Measurements from ENCODE around the gene TTC23. TPM values are rescaled to one million over a fixed set of nuclear protein-coding genes. Genes with fewer than 3 reads are reported as not detected.

Gene TTC23
- total and polyA plus RNA-seq, 5 donors: 8.4 to 18.2 (median 15.5) TPM

DNA sequence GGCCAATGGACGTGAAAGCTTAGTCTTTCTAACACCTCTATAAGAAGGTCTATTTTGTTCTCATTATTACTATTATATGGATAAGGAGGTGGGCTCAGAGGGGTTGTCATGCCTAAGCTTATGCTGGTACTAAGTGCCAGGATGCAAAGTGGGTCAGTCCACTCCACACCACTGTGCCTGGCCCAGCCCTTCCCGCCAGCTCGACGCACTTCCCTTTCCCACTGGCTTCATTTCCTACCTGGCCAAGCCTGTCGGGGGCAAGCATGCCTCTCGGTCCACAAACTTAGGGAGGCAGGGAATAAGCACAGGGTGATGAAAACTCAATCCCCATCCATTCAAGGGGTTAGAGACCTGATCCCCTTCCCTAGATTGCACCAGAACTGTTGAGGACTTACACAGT, 150.4 kb downstream of the TTC23 start:
- 75% methylated on average over 6 of the region's 6 CpGs for WGBS
- ATAC-seq (no peak), DNase-seq (no peak)
- H3K27ac ChIP-seq (ENCODE audit: low read length): no peak overlapping the region
- no peaks in the 10 kb centered on the region for H3K9me3 ChIP-seq (ENCODE audit: control insufficient read depth, low read length)
- H3K4me3 ChIP-seq (ENCODE audit: low read length): no peak overlapping the region
- no peaks in the 10 kb centered on the region for H3K4me1 ChIP-seq (ENCODE audit: control insufficient read depth, insufficient read depth, low read length)
- intact Hi-C loops (cut with DNase I): no loop called here
- H3K27me3 ChIP-seq (ENCODE audit: control insufficient read depth, insufficient read depth): no peaks in the 10 kb centered on the region

DNA sequence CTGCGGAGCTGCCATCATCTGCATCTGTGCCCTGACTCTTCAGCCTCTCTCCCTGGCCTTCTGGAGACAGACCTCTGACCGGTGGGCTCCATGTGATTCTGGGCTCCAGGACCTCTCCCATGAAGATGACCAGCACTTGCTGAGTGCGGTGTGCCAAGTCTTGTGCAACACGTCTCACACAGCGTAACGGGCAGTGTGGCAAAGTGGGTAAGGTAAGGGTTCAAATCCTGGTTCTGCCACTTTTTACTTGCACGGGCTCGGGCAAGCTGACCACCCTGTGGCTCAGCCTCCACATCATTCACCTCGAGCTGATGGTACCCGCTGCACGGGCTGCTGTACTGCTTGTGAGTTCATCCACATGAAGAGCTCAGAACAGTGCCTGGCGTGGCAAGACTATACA, 151.0 kb downstream of the TTC23 start:
- Histone ChIP-seq H3K9me3 (ENCODE audit: control insufficient read depth, low read length) (no peaks in the 10 kb centered on the region), H3K27me3 (ENCODE audit: control insufficient read depth, insufficient read depth) (no peaks in the 10 kb centered on the region), H3K4me3 (ENCODE audit: low read length) (no peak overlapping the region), H3K4me1 (ENCODE audit: control insufficient read depth, insufficient read depth, low read length) (no peaks in the 10 kb centered on the region), H3K27ac (ENCODE audit: low read length) (no peak overlapping the region)
- ATAC-seq (no peak), DNase-seq (no peak)
- WGBS: 91% methylated on average over 12 of the region's 12 CpGs
- intact Hi-C loops (cut with DNase I): no loop called here

DNA sequence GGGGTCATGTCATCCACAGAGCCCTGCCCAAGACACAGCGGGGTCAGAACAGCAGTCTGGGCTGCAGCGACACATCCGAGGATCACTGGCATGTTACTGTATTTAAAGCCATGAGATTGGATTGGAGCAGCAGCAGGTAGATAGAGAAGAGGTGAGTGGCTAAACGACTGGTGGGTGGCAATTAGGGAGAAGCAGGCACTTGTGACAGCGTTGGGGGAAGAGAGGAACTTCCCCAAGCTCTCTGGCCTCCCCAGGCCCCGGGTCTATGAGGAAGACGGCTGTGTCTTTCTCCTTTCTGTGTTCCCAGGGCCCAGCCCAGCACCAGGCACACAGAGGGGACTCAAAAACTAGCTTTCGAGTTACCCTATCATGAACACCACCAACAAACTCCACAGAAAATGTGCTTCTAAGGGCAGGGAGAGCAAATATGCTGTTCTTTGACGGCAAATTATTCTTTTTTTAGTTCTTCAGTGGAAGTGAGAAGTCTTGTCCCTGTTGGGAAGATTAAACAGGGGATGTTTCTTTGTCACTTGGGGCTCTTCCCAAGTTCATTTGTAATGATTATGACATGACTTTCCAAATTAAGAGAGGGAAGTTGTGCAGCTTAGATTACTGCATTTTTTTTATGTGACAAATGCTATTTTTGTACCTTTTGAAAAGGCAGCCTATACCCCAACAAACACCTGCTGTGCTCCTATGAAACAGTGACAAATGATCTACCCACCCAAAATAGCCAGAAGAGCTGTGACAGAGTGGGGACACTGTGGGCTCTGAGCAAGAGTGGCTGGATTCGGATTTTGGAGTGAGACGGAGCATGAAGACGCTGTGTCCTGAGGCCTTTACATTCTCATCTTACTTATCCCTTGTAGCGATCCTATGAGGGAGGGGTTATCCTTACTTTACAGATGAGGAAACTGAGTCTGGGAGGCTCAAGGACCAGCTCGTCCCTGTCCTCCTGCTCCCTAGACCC, 151.7 kb downstream of the TTC23 start:
- intact Hi-C loops (cut with DNase I): no loop called here
- Histone ChIP-seq H3K4me1 (ENCODE audit: control insufficient read depth, insufficient read depth, low read length) (no peaks in the 10 kb centered on the region), H3K4me3 (ENCODE audit: low read length) (no peak overlapping the region), H3K27ac (ENCODE audit: low read length) (no peak overlapping the region), H3K27me3 (ENCODE audit: control insufficient read depth, insufficient read depth) (no peaks in the 10 kb centered on the region), H3K9me3 (ENCODE audit: control insufficient read depth, low read length) (no peaks in the 10 kb centered on the region)
- DNase-seq (no peak), ATAC-seq (no peak)
- WGBS: 86% methylated on average over 14 of the region's 14 CpGs

DNA sequence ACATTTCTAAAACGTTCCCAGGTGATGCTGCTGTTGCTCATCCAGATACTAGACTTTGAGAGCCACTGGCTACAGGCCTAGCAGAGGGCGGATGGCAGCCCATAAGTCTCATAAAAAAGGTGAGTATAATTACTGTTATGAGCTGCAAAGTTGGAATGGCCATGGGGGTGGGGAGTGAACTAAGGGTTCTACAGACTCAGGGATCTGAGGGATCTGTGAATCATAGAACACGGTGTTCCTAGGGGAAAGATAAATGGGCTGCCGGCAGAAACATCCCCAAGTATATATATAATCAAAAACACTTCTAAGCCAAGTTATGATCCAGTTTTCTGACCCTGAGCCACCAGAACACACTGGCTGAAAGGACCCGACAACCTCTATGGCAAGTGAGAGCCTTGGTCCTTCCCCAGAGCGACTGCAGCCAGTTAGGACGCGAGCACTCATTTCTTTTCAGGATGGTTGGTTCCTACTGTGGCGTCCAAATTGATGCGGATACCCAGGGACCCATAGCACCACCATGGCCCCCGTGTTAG, 152.4 kb downstream of the TTC23 start:
- Histone ChIP-seq H3K4me1 (ENCODE audit: control insufficient read depth, insufficient read depth, low read length) (no peaks in the 10 kb centered on the region), H3K9me3 (ENCODE audit: control insufficient read depth, low read length) (no peaks in the 10 kb centered on the region), H3K27ac (ENCODE audit: low read length) (no peak overlapping the region), H3K4me3 (ENCODE audit: low read length) (no peak overlapping the region), H3K27me3 (ENCODE audit: control insufficient read depth, insufficient read depth) (no peaks in the 10 kb centered on the region)
- WGBS: 84% methylated on average over 11 of the region's 11 CpGs
- no peak for DNase-seq
- intact Hi-C loops (cut with DNase I): no loop called here
- no peak for ATAC-seq

GRCh38 chr15:99096173-99096893, 153.0 kb downstream of the TTC23 start:
- ATAC-seq: no peak

GRCh38 chr15:99095626-99096025, 153.8 kb downstream of the TTC23 start:
- ATAC-seq (no peak), DNase-seq (no peak)
- H3K27me3 ChIP-seq (ENCODE audit: control insufficient read depth, insufficient read depth): no peaks in the 10 kb centered on the region
- no peak overlapping the region for H3K4me3 ChIP-seq (ENCODE audit: low read length)
- no peaks in the 10 kb centered on the region for H3K4me1 ChIP-seq (ENCODE audit: control insufficient read depth, insufficient read depth, low read length)
- 63% methylated on average over 3 of the region's 3 CpGs for WGBS
- intact Hi-C loops (cut with DNase I): no loop called here
- no peak overlapping the region for H3K27ac ChIP-seq (ENCODE audit: low read length)
- no peaks in the 10 kb centered on the region for H3K9me3 ChIP-seq (ENCODE audit: control insufficient read depth, low read length)

More at GRCh38 chr15:99096173-99096893, 153.0 kb downstream of the TTC23 start:
- H3K4me1 ChIP-seq (ENCODE audit: control insufficient read depth, insufficient read depth, low read length): no peaks in the 10 kb centered on the region
- intact Hi-C loops (cut with DNase I): no loop called here
- no peak for DNase-seq
- WGBS: 93% methylated on average over 11 of the region's 11 CpGs
- no peak overlapping the region for H3K27ac ChIP-seq (ENCODE audit: low read length)
- H3K4me3 ChIP-seq (ENCODE audit: low read length): no peak overlapping the region
- H3K27me3 ChIP-seq (ENCODE audit: control insufficient read depth, insufficient read depth): no peaks in the 10 kb centered on the region
- no peaks in the 10 kb centered on the region for H3K9me3 ChIP-seq (ENCODE audit: control insufficient read depth, low read length)

- Histone ChIP-seq H3K27me3 (ENCODE audit: control insufficient read depth, insufficient read depth) (no peaks in the 10 kb centered on the region), H3K4me3 (ENCODE audit: low read length) (no peak overlapping the region), H3K4me1 (ENCODE audit: control insufficient read depth, insufficient read depth, low read length) (no peaks in the 10 kb centered on the region), H3K27ac (ENCODE audit: low read length) (no peak overlapping the region), H3K9me3 (ENCODE audit: control insufficient read depth, low read length) (no peaks in the 10 kb centered on the region)
- WGBS: 91% methylated on average over 13 of the region's 13 CpGs
- no peak for ATAC-seq
- intact Hi-C loops (cut with DNase I): no loop called here
- DNase-seq: no peak
Observed at GRCh38 chr15:99092554-99093172, 156.7 kb downstream of the TTC23 start.

- no peak for DNase-seq
- no peaks in the 10 kb centered on the region for H3K27me3 ChIP-seq (ENCODE audit: control insufficient read depth, insufficient read depth)
- no peaks in the 10 kb centered on the region for H3K4me1 ChIP-seq (ENCODE audit: control insufficient read depth, insufficient read depth, low read length)
- H3K4me3 ChIP-seq (ENCODE audit: low read length): no peak overlapping the region
- H3K27ac ChIP-seq (ENCODE audit: low read length): no peak overlapping the region
- 80% methylated on average over 1 of the region's 1 CpG for WGBS
- intact Hi-C loops (cut with DNase I): no loop called here
- H3K9me3 ChIP-seq (ENCODE audit: control insufficient read depth, low read length): no peaks in the 10 kb centered on the region
- no peak for ATAC-seq
Observed at GRCh38 chr15:99090938-99091337, 158.4 kb downstream of the TTC23 start.

GRCh38 chr15:99090011-99090699, 159.2 kb downstream of the TTC23 start:
- no peaks in the 10 kb centered on the region for H3K27me3 ChIP-seq (ENCODE audit: control insufficient read depth, insufficient read depth)
- no peaks in the 10 kb centered on the region for H3K4me1 ChIP-seq (ENCODE audit: control insufficient read depth, insufficient read depth, low read length)
- DNase-seq: no peak
- intact Hi-C loops (cut with DNase I): no loop called here
- 62% methylated on average over 3 of the region's 3 CpGs for WGBS
- no peak overlapping the region for H3K4me3 ChIP-seq (ENCODE audit: low read length)
- ATAC-seq: no peak
- no peaks in the 10 kb centered on the region for H3K9me3 ChIP-seq (ENCODE audit: control insufficient read depth, low read length)
- no peak overlapping the region for H3K27ac ChIP-seq (ENCODE audit: low read length)

GRCh38 chr15:99087405-99087943, 161.9 kb downstream of the TTC23 start:
- ATAC-seq (no peak), DNase-seq (no peak)
- Histone ChIP-seq H3K4me1 (ENCODE audit: control insufficient read depth, insufficient read depth, low read length) (no peaks in the 10 kb centered on the region), H3K4me3 (ENCODE audit: low read length) (no peak overlapping the region), H3K27me3 (ENCODE audit: control insufficient read depth, insufficient read depth) (no peaks in the 10 kb centered on the region), H3K9me3 (ENCODE audit: control insufficient read depth, low read length) (no peaks in the 10 kb centered on the region), H3K27ac (ENCODE audit: low read length) (no peak overlapping the region)
- intact Hi-C loops (cut with DNase I): no loop called here
- 88% methylated on average over 11 of the region's 11 CpGs for WGBS
